ENCODE results near the gene TNS3. TPM values are rescaled to one million over a fixed set of nuclear protein-coding genes. Genes with fewer than 3 reads are reported as not detected.

The TNS3 gene
- total and polyA plus RNA-seq, 9 of the 15 experiments (the other 6 are each of a cell fraction or from before 2014, with no cell fraction given) = 0.20 TPM; not detected in 8

DNA sequence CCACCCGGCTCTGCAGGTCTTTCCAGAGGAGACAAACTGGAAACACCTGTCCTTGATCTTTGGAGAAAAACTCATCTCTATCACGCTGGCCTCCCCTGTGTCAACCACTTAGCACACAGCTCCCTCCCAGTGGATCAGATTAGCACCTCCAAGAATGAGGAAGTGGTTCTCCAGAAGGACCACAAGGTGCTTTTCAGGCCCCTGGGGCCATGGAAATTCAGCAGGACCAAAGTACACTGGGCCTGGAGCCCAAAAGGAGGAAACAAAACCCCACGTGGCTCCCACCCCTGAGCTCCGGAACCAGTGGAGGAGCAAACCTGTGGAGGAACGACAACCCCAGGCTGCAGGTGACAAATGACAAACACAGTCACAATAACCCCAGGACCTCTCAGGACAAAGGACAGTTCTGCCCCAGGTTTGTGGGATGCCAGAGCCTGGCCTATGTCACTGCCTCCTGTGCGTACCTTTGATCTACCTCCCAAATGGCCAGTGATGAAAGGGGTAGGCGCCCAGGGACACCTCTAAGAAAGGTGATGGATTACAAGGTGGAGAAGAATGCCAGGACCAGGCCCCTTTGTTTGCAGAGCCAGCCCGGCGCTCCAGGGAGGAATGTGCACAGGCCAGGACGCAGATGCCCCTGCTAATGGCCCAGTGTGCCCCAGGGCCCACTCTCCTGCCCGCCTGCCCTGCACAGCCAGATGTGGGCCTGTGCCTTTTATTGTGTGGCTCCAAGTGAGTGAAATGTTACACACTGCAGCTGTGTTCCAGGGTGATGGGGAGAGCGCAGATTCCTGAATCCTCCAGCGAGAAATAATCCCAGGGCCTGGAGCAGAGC is 5.7 kb downstream of the TNS3 start:
- Histone ChIP-seq H3K4me3 (no peak overlapping the region), H4K20me1 (replicated peaks; ENCODE audit: control insufficient read depth, insufficient read depth, low read length) (no peaks in the 10 kb centered on the region), H3K9me3 (replicated peaks; ENCODE audit: control insufficient read depth, insufficient read depth, low read depth, low read length) (no peaks in the 10 kb centered on the region), H3K9me1 (ENCODE audit: control insufficient read depth, insufficient read depth, low read length) (no peaks in the 10 kb centered on the region), H3K4me1 (replicated peaks in 1 of 2; ENCODE audit: control insufficient read depth in 2 of 2, insufficient read depth in 2 of 2, low read length in 2 of 2) (no peaks in the 10 kb centered on the region), H3K27ac (ENCODE audit: extremely low read depth, low read depth, low read length) (no peak overlapping the region), H3K79me2 (ENCODE audit: control insufficient read depth, insufficient read depth, low read length) (no peaks in the 10 kb centered on the region), H3K4me2 (ENCODE audit: insufficient read depth, low read length) (no peak overlapping the region), H3K27me3 (ENCODE audit: control insufficient read depth in 2 of 2, insufficient read depth in 2 of 2, low read length in 2 of 2) (peaks cover 8 to 57% of the 10 kb centered on the region in 2 experiments), H3K9ac (ENCODE audit: insufficient read depth in 1 of 2, low read depth in 2 of 2, low read length in 2 of 2) (no peak overlapping the region), H3K36me3 (ENCODE audit: control insufficient read depth, insufficient read depth, low read length) (no peaks in the 10 kb centered on the region), H2AFZ (ENCODE audit: low read depth, low read length) (no peak overlapping the region)
- FAIRE-seq (no peak), ATAC-seq (no peak), DNase-seq (ENCODE audit: extremely low read depth in 1 of 4, low spot score in 3 of 4) (no peak)
- POLR2A ChIA-PET = no interaction called here
- WGBS (ENCODE audit: insufficient coverage, low coverage, missing lambda C conversion rate) = 2% methylated on average over 13 of the region's 13 CpGs
- no peak for TF ChIP-seq SETDB1 (IDR thresholded peaks at IDR 0.05; ENCODE audit: low read length)
- TF ChIP-seq ZNF124 (CRISPR knock-in tag; IDR thresholded peaks at IDR 0.05) = no peak
- peak; percentile 61; the same call in 1 of the 2 replicates for TF ChIP-seq CTBP1 (IDR thresholded peaks at IDR 0.05; ENCODE audit: borderline replicate concordance)
- TF ChIP-seq SPI1 (IDR thresholded peaks at IDR 0.05; ENCODE audit: borderline replicate concordance, low read depth, low read length) = peak; percentile 97
- peak; percentile 57 for TF ChIP-seq ELF1 (tag; IDR thresholded peaks at IDR 0.05)
- TF ChIP-seq TEAD4 (IDR thresholded peaks at IDR 0.05; ENCODE audit: low read length) = peak; percentile 56; the same call in 1 of the 2 replicates
- TF ChIP-seq TEAD4 (CRISPR knock-in tag; IDR thresholded peaks at IDR 0.05; ENCODE audit: borderline replicate concordance) = no peak
- peak in 1 of 2 experiments; percentile 91; a peak in 3 of 4 replicates for TF ChIP-seq TEAD1 (CRISPR knock-in tag; IDR thresholded peaks at IDR 0.05)
- TF ChIP-seq RBM39 (optimal IDR thresholded peaks at IDR 0.05; ENCODE audit: low read depth, low read length) = no peak
- TF ChIP-seq ELF2 (CRISPR knock-in tag; IDR thresholded peaks at IDR 0.05) = peak; percentile 21; the same call in 1 of the 2 replicates
- TF ChIP-seq ATF1 (CRISPR knock-in tag; IDR thresholded peaks at IDR 0.05) = no peak
- TF ChIP-seq ATF1 (tag; IDR thresholded peaks at IDR 0.05) = no peak
- CTCF ChIA-PET (ENCODE audit: low intra/inter-chr PET ratio) = no interaction called here
- BruUV-seq (replicated peaks) = no TSS peak
- in situ Hi-C loops (cut with MboI) = no loop called here
- intact Hi-C loops (cut with micrococcal nuclease) = no loop called here
